GM23338 (cell line): ENCODE measurements around the gene MICAL3. TPM values are rescaled to one million over a fixed set of nuclear protein-coding genes. Genes with fewer than 3 reads are reported as not detected.

Experiments
- ATAC-seq: fragments of 200-7000 bp; cut with Tn5 transposase; 3 replicates; pipeline ENCODE4 v1.9.1; 2020
- DNase-seq: peaks from one replicate; pipeline ENCODE4 v3.0.0-alpha.2; 2015; ENCODE audit warnings: low spot score
- H2AFZ ChIP-seq: fragments of 200-600 bp; sonication (generic); 2 replicates; pipeline ENCODE4 v1.8.0; 2016; ENCODE audit warnings: antibody characterized with exemption, mild to moderate bottlenecking, moderate library complexity
- H3F3A ChIP-seq: fragments of 200-600 bp; sonication (generic); replicated peaks from 2 replicates; pipeline ENCODE4 v1.8.0; 2017; ENCODE audit warnings: antibody characterized with exemption, mixed run types, low read depth
- H3K27ac ChIP-seq: fragments of 200-600 bp; sonication (generic); 2 replicates; pipeline ENCODE4 v1.6.1; 2016; ENCODE audit warnings: low read depth
- H3K27me3 ChIP-seq: fragments of 200-600 bp; sonication (generic); 2 replicates; pipeline ENCODE4 v1.8.0; 2016; ENCODE audit warnings: mild to moderate bottlenecking, mixed run types, moderate library complexity; ENCODE audit not compliant: insufficient read depth
- H3K36me3 ChIP-seq: fragments of 200-600 bp; sonication (generic); 2 replicates; pipeline ENCODE4 v1.8.0; 2016; ENCODE audit warnings: mild to moderate bottlenecking; ENCODE audit not compliant: insufficient read depth
- H3K4me1 ChIP-seq: fragments of 200-600 bp; sonication (generic); 2 replicates; pipeline ENCODE4 v1.8.0; 2016; ENCODE audit warnings: mild to moderate bottlenecking, moderate library complexity; ENCODE audit not compliant: insufficient read depth
- H3K4me2 ChIP-seq: fragments of 200-600 bp; sonication (generic); 2 replicates; pipeline ENCODE4 v1.7.1; 2017; ENCODE audit warnings: mixed run types
- H3K4me3 ChIP-seq: fragments of 200-600 bp; sonication (generic); 2 replicates; pipeline ENCODE4 v1.6.1; 2016; ENCODE audit warnings: mixed run types
- H3K79me2 ChIP-seq: fragments of 200-600 bp; sonication (generic); replicated peaks from 2 replicates; pipeline ENCODE4 v1.8.0; 2017; ENCODE audit warnings: mild to moderate bottlenecking; ENCODE audit not compliant: insufficient read depth
- H3K9me2 ChIP-seq: fragments of 200-600 bp; sonication (generic); 2 replicates; pipeline ENCODE4 v1.8.0; 2017; ENCODE audit not compliant: insufficient read depth
- H4K20me1 ChIP-seq: fragments of 200-600 bp; sonication (generic); replicated peaks from 2 replicates; pipeline ENCODE4 v1.8.0; 2017; ENCODE audit warnings: mild to moderate bottlenecking; ENCODE audit not compliant: insufficient read depth
- H3K27ac Mint-ChIP-seq: 2 replicates; pipeline ENCODE4 v1.8.0; 2020; ENCODE audit warnings: inconsistent platforms, mild to moderate bottlenecking, moderate library complexity, mixed read lengths
- H3K27me3 Mint-ChIP-seq: 3 replicates; pipeline ENCODE4 v1.8.0; 2022; ENCODE audit warnings: low read depth, mild to moderate bottlenecking, moderate library complexity, mixed read lengths, inconsistent platforms; ENCODE audit not compliant: insufficient read depth, poor library complexity
- H3K36me3 Mint-ChIP-seq: 3 replicates; pipeline ENCODE4 v1.8.0; 2021; ENCODE audit warnings: low read depth, mild to moderate bottlenecking, inconsistent platforms, moderate library complexity, mixed read lengths
- H3K4me1 Mint-ChIP-seq: 3 replicates; pipeline ENCODE4 v1.8.0; 2020; ENCODE audit warnings: mild to moderate bottlenecking, inconsistent platforms, mixed read lengths
- H3K4me3 Mint-ChIP-seq: 3 replicates; pipeline ENCODE4 v1.8.0; 2021; ENCODE audit warnings: moderate library complexity, mild to moderate bottlenecking, inconsistent platforms, mixed read lengths
- H3K9me3 Mint-ChIP-seq: 3 replicates; pipeline ENCODE4 v1.8.0; 2020; ENCODE audit warnings: moderate library complexity, mild to moderate bottlenecking, inconsistent platforms, mixed read lengths
- CREB1 ChIP-seq: fragments of 250-450 bp; sonication (Bioruptor Pico); IDR thresholded peaks from 2 replicates; pipeline ENCODE4 v1.5.0; 2020; ENCODE audit warnings: low read depth, mild to moderate bottlenecking, moderate library complexity
- CTCF ChIP-seq, 2 experiments: fragments of 200-600 bp in 1 of 2; sonication (generic) in 1 of 2; conservative IDR thresholded peaks; 2 replicates each; pipeline versions ENCODE4 v1.5.1 to v1.6.1; 2016 to 2017; ENCODE audit warnings: antibody characterized with exemption in 2 of 2, low read depth in 2 of 2, mild to moderate bottlenecking in 2 of 2, moderate library complexity in 1 of 2
- ETS1 ChIP-seq: IDR thresholded peaks from 2 replicates; pipeline ENCODE4 v1.6.1; 2016; ENCODE audit warnings: antibody characterized with exemption
- EZH2 ChIP-seq: fragments of 200-600 bp; sonication (generic); IDR thresholded peaks from one replicate; pipeline ENCODE4 v1.8.0; 2017; ENCODE audit warnings: antibody characterized with exemption, mild to moderate bottlenecking, low read depth; ENCODE audit not compliant: unreplicated experiment
- EZH2phosphoT487 ChIP-seq: fragments of 200-600 bp; sonication (generic); IDR thresholded peaks from one replicate; pipeline ENCODE4 v1.8.1; 2018; ENCODE audit warnings: antibody characterized with exemption; ENCODE audit not compliant: unreplicated experiment
- JUNB ChIP-seq: IDR thresholded peaks from one replicate; pipeline ENCODE4 v1.6.1; 2016; ENCODE audit warnings: antibody characterized with exemption; ENCODE audit not compliant: unreplicated experiment
- NANOG ChIP-seq: IDR thresholded peaks from 2 replicates; pipeline ENCODE4 v1.6.1; 2016; ENCODE audit warnings: antibody characterized with exemption, borderline replicate concordance
- POLR2AphosphoS5 ChIP-seq: IDR thresholded peaks from 2 replicates; pipeline ENCODE4 v1.6.1; 2016; ENCODE audit warnings: antibody characterized with exemption, low read depth
- REST ChIP-seq: IDR thresholded peaks from one replicate; pipeline ENCODE4 v1.6.1; 2018; ENCODE audit warnings: antibody characterized with exemption; ENCODE audit not compliant: unreplicated experiment
- STAT1 ChIP-seq: IDR thresholded peaks from one replicate; pipeline ENCODE4 v1.6.1; 2016; ENCODE audit warnings: antibody characterized with exemption; ENCODE audit not compliant: unreplicated experiment
- ZNF114 ChIP-seq: fragments of 250-450 bp; sonication (Bioruptor Pico); IDR thresholded peaks from 2 replicates; pipeline ENCODE4 v1.5.0; 2020; ENCODE audit warnings: mild to moderate bottlenecking, moderate library complexity
- ZNF331 ChIP-seq: fragments of 250-450 bp; sonication (Bioruptor Pico); IDR thresholded peaks from 2 replicates; pipeline ENCODE4 v1.5.0; 2020; ENCODE audit warnings: low read depth, mild to moderate bottlenecking, moderate library complexity
- ZNF462 ChIP-seq: fragments of 250-450 bp; sonication (Bioruptor Pico); IDR thresholded peaks from 2 replicates; pipeline ENCODE4 v1.5.0; 2020; ENCODE audit warnings: mild to moderate bottlenecking, moderate library complexity
- polyA plus RNA-seq: library from polyadenylated mRNA; unstranded; fragments of >200 nt; fragmentation: Nextera tagmentation; extraction: Ambion mirVana; gene quantifications from 2 replicates; pipeline ENCODE4 v1.2.1, GENCODE V29; 2016
- total RNA-seq: library from RNA; depleted of rRNA; stranded (reverse); fragments of >200 nt; shearing (Covaris generic); gene quantifications from 2 replicates; pipeline ENCODE4 v1.2.3, GENCODE V29; 2014

The MICAL3 gene
- total and polyA plus RNA-seq, 2 experiments from 2014 or later, result 10.1 to 33.9 TPM

- no peaks in the 10 kb centered on the region for H3K9me3 Mint-ChIP-seq
- ATAC-seq, result peak; percentile 20; the same call in 1 of the 3 replicates
- no peaks in the 10 kb centered on the region for H3K79me2 ChIP-seq
- DNase-seq, result no peak
- H3K27me3 ChIP-seq, result no peaks in the 10 kb centered on the region
- no peak overlapping the region for H3K27ac Mint-ChIP-seq
- no peak overlapping the region for H2AFZ ChIP-seq
- H3K4me3 ChIP-seq, result no peak overlapping the region
- H3K27me3 Mint-ChIP-seq, result peaks cover 6% of the 10 kb centered on the region
- H3K9me2 ChIP-seq, result no peaks in the 10 kb centered on the region
- H3K27ac ChIP-seq, result no peak overlapping the region
- H3K4me2 ChIP-seq, result no peak overlapping the region
- H3K4me1 Mint-ChIP-seq, result peaks cover 5% of the 10 kb centered on the region; the same call in 2 of the 3 replicates
- H3K4me3 Mint-ChIP-seq, result no peak overlapping the region; the same call in 2 of the 3 replicates
- TF ChIP-seq ETS1 (no peak), EZH2 (no peak), ZNF462 (no peak), CREB1 (no peak), JUNB (no peak), STAT1 (no peak), REST (no peak), ZNF331 (CRISPR knock-in tag) (no peak), NANOG (no peak), CTCF (conservative IDR thresholded peaks at IDR 0.05; ENCODE audit: low read depth in 2 of 2) (no peak), POLR2AphosphoS5 (no peak), EZH2phosphoT487 (no peak), ZNF114 (CRISPR knock-in tag) (no peak)
- H3K36me3 Mint-ChIP-seq, result no peaks in the 10 kb centered on the region
- H3K4me1 ChIP-seq, result no peaks in the 10 kb centered on the region
- no peaks in the 10 kb centered on the region for H4K20me1 ChIP-seq
- H3K36me3 ChIP-seq, result no peaks in the 10 kb centered on the region
- no peaks in the 10 kb centered on the region for H3F3A ChIP-seq
These were observed 44.1 kb upstream of the MICAL3 start for GRCh38 chr22:18068381-18068988.
